ENCODE measurements around the gene SURF2.

- TF ChIP-seq CTCF (IDR thresholded peaks at IDR 0.05) (no peak), POLR2A (IDR thresholded peaks at IDR 0.05) (no peak), EP300 (IDR thresholded peaks at IDR 0.05) (no peak)
Observed at GRCh38 chr9:133397370-133397769, 41.0 kb downstream of the SURF2 start.

All from suprapubic skin (tissue), 3 donors.